Measurements from ENCODE around the gene NTN1. TPM values are rescaled to one million over a fixed set of nuclear protein-coding genes. Genes with fewer than 3 reads are reported as not detected.

The NTN1 gene
- total and polyA plus RNA-seq, 2 of the 4 experiments (the other 2 are of a cell fraction), result under 0.01 to 0.07 TPM

DNA sequence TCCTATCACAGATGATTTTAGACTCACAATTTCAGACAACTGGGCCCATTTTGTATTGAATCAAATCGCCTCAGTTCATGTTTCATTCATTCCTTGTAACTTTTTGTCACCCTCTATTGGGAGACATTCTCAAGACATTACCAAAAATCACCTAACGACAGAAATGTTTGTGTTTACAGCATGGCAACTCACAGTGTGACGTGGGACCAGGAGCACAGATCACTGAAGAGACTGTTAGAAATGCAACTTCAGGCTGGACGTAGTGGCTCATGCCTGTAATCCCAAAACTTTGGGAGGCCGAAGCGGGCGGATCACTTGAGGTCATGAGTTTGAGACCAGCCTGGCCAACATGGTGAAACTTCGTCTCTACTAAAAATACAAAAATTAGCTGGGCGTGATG lies 249.6 kb downstream of the NTN1 start:
- ChIA-PET POLR2A (ENCODE audit: unreplicated experiment) (no interaction called here), CTCF (no interaction called here)
- in situ Hi-C loops (cut with MboI; ENCODE audit: low sequenced_read_pairs), result no loop called here

More for the DNA sequence above, 249.6 kb downstream of the NTN1 start:
- Histone ChIP-seq H4K20me1 (ENCODE audit: insufficient read depth, low read length) (no peaks in the 10 kb centered on the region), H4K91ac (ENCODE audit: insufficient read depth, low read depth, low read length) (no peak overlapping the region), H3K36me3 (ENCODE audit: control insufficient read depth, insufficient read depth, low read length) (no peaks in the 10 kb centered on the region), H2AFZ (replicated peaks; ENCODE audit: low read length, poor library complexity) (no peak overlapping the region), H3K18ac (ENCODE audit: low read depth, low read length) (no peak overlapping the region), H2AK5ac (ENCODE audit: low read depth, low read length) (no peak overlapping the region), H3K9me3 (ENCODE audit: control insufficient read depth, insufficient read depth, low read length) (no peaks in the 10 kb centered on the region), H3K56ac (ENCODE audit: extremely low read depth, insufficient read depth, low read length) (no peak overlapping the region), H3K4me1 (ENCODE audit: control insufficient read depth, insufficient read depth, low read length) (peaks cover 3% of the 10 kb centered on the region; the same call in 1 of the 2 replicates), H3K79me1 (ENCODE audit: low read depth in 1 of 2, low read length in 2 of 2) (no peaks in the 10 kb centered on the region), H3K9me1 (ENCODE audit: insufficient read depth, low read length) (no peaks in the 10 kb centered on the region), H2BK20ac (ENCODE audit: low read depth, low read length) (no peak overlapping the region), H2BK15ac (ENCODE audit: low read depth, low read length) (no peak overlapping the region), H3K14ac (replicated peaks; ENCODE audit: low read depth, low read length) (no peak overlapping the region), H3K23ac (ENCODE audit: low read depth, low read length) (no peak overlapping the region), H3K4me3 (ENCODE audit: insufficient read depth, low read depth, low read length) (no peak overlapping the region), H3K27ac (ENCODE audit: insufficient read depth, low read length) (no peak overlapping the region), H4K8ac (ENCODE audit: low read depth in 2 of 2, low read length in 2 of 2) (no peak overlapping the region), H2AK9ac (replicated peaks; ENCODE audit: low read depth, low read length, poor library complexity) (no peak overlapping the region), H3K27me3 (ENCODE audit: control insufficient read depth, insufficient read depth, low read length) (no peaks in the 10 kb centered on the region), H3K4ac (ENCODE audit: low read depth, low read length) (no peak overlapping the region), H4K5ac (ENCODE audit: low read depth, low read length) (no peak overlapping the region), H3K9ac (ENCODE audit: low read depth, low read length) (no peak overlapping the region), H2BK5ac (ENCODE audit: low read depth, low read length, poor library complexity, severe bottlenecking) (no peak overlapping the region), H2BK120ac (ENCODE audit: low read depth, low read length) (no peak overlapping the region), H3K4me2 (ENCODE audit: low read depth, low read length) (no peak overlapping the region)
- 100% methylated on average over 6 of the region's 9 CpGs; no CpG with 5 or more reads in 1 of the 2 experiments for WGBS, 2 experiments (ENCODE audit: extremely low coverage in 2 of 2, insufficient read length in 1 of 2)
- TF ChIP-seq RAD21 (IDR thresholded peaks at IDR 0.05; ENCODE audit: low read length), result no peak
- TF ChIP-seq SMC3 (IDR thresholded peaks at IDR 0.05; ENCODE audit: low read depth, low read length), result no peak
- no peak for TF ChIP-seq FOS (IDR thresholded peaks at IDR 0.05; ENCODE audit: low read depth, low read length)
- no peak for TF ChIP-seq MXI1 (IDR thresholded peaks at IDR 0.05; ENCODE audit: borderline replicate concordance, low read depth, low read length)
- no peak for TF ChIP-seq CHD1 (IDR thresholded peaks at IDR 0.05; ENCODE audit: low read depth, low read length)
- TF ChIP-seq, protein P1, sequence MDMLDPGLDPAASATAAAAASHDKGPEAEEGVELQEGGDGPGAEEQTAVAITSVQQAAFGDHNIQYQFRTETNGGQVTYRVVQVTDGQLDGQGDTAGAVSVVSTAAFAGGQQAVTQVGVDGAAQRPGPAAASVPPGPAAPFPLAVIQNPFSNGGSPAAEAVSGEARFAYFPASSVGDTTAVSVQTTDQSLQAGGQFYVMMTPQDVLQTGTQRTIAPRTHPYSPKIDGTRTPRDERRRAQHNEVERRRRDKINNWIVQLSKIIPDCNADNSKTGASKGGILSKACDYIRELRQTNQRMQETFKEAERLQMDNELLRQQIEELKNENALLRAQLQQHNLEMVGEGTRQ (IDR thresholded peaks at IDR 0.05; ENCODE audit: low read depth, low read length), result no peak
- no peak for TF ChIP-seq NFE2L2 (IDR thresholded peaks at IDR 0.05; ENCODE audit: low read depth, low read length)
- no peak for TF ChIP-seq BHLHE40 (IDR thresholded peaks at IDR 0.05; ENCODE audit: low read depth, low read length)
- TF ChIP-seq, protein P2, sequence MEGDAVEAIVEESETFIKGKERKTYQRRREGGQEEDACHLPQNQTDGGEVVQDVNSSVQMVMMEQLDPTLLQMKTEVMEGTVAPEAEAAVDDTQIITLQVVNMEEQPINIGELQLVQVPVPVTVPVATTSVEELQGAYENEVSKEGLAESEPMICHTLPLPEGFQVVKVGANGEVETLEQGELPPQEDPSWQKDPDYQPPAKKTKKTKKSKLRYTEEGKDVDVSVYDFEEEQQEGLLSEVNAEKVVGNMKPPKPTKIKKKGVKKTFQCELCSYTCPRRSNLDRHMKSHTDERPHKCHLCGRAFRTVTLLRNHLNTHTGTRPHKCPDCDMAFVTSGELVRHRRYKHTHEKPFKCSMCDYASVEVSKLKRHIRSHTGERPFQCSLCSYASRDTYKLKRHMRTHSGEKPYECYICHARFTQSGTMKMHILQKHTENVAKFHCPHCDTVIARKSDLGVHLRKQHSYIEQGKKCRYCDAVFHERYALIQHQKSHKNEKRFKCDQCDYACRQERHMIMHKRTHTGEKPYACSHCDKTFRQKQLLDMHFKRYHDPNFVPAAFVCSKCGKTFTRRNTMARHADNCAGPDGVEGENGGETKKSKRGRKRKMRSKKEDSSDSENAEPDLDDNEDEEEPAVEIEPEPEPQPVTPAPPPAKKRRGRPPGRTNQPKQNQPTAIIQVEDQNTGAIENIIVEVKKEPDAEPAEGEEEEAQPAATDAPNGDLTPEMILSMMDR (conservative IDR thresholded peaks at IDR 0.05; ENCODE audit: low read depth, low read length), result no peak
- no TSS peak for BruUV-seq (replicated peaks)
- dilution Hi-C loops (cut with HindIII; ENCODE audit: low sequenced_read_pairs, unreplicated experiment) (no loop called here), intact Hi-C loops (cut with micrococcal nuclease) (loop anchor here (10.0 kb wide), 2 partner anchors 56 to 94 kb away; no protein-coding TSS in a partner anchor)
- DNase-seq (no peak), ATAC-seq (ENCODE audit: low read depth) (no peak)
